Measurements from ENCODE around the gene ING4.

ING4 gene

GRCh38 chr12:6605421-6606330 lies 57.2 kb downstream of the ING4 start:
- DNase-seq: no peak

- no peak for DNase-seq
Measured at GRCh38 chr12:6604259-6605029, 58.5 kb downstream of the ING4 start.

- DNase-seq: peak; percentile 52 to 71
Measured at GRCh38 chr12:6603095-6603567, 59.8 kb downstream of the ING4 start.

- no peak for DNase-seq
Measured at GRCh38 chr12:6602526-6602925, 60.4 kb downstream of the ING4 start.

Data from NCI-H2081 (cell line).